Adrenal gland (tissue), 12 donors: Measurements from ENCODE around the gene PRDM11. TPM values are rescaled to one million over a fixed set of nuclear protein-coding genes. Genes with fewer than 3 reads are reported as not detected.
A peak's percentile ranks its signal among the peaks of the same experiment; 100 is the strongest.

Experiments
- DNase-seq, 7 donors: peaks; one replicate each; pipeline ENCODE4 v3.0.0-alpha.2; 2019 to 2020
- H3K27ac ChIP-seq, 5 donors: fragments of 200-600 bp; sonication (generic) in 4 of 5; 1 replicate in 3 of 5; 2 replicates in 2 of 5; pipeline versions ENCODE4 v1.5.1 to v1.8.0; 2016 to 2020; ENCODE audit warnings: mild to moderate bottlenecking in 1 of 5
- H3K27me3 ChIP-seq: fragments of 200-600 bp; 2 replicates; pipeline ENCODE4 v1.8.0; 2021
- H3K36me3 ChIP-seq, 2 donors: fragments of 200-600 bp; replicated peaks in 1 of 2; 1 replicate in 1 of 2; 2 replicates in 1 of 2; pipeline versions ENCODE4 v1.5.1 to v1.8.0; 2018 to 2022
- H3K4me1 ChIP-seq, 2 donors: fragments of 200-600 bp; replicated peaks in 1 of 2; 1 replicate in 1 of 2; 2 replicates in 1 of 2; pipeline versions ENCODE4 v1.5.1 to v1.8.0; 2018 to 2021
- H3K4me3 ChIP-seq, 4 donors: fragments of 200-600 bp; sonication (generic) in 3 of 4; one replicate each; pipeline ENCODE4 v1.5.1; 2016 to 2018
- H3K9me3 ChIP-seq, 3 donors: fragments of 200-600 bp; sonication (generic) in 1 of 3; replicated peaks in 1 of 3; 1 replicate in 2 of 3; 2 replicates in 1 of 3; pipeline versions ENCODE4 v1.5.1 to v1.8.0; 2016 to 2021
- CTCF ChIP-seq, 6 experiments: fragments of 450-650 bp in 4 of 6; fragments of 200-600 bp in 2 of 6; sonication (generic) in 1 of 6; IDR thresholded peaks; 1 replicate in 5 of 6; 2 replicates in 1 of 6; pipeline versions ENCODE4 v1.5.1 to v1.8.0; 2016 to 2021; ENCODE audit warnings: antibody characterized with exemption in 6 of 6, mild to moderate bottlenecking in 2 of 6, moderate library complexity in 1 of 6
- POLR2A ChIP-seq, 2 donors: fragments of 450-650 bp; IDR thresholded peaks; one replicate each; pipeline ENCODE4 v1.6.1; 2017; ENCODE audit warnings: antibody characterized with exemption in 2 of 2, mild to moderate bottlenecking in 2 of 2, moderate library complexity in 1 of 2
- WGBS, 4 donors: extraction: QIAGEN DNeasy Blood & Tissue Kit in 2 of 4; methylation state at CpG; one replicate each; pipeline versions ENCODE4 v1.1.5 to v1.1.7; 2013 to 2017; 5-methylcytosine and 5-hydroxymethylcytosine counted together
- intact Hi-C, 2 donors: fragments of 100-400 bp; cut with DNase I; formaldehyde crosslinking; loops; one replicate each; pipeline versions ENCODE4 v1.14.1 to v1.15.0; 2022 to 2023
- polyA plus RNA-seq, 3 donors: library from polyadenylated mRNA; stranded (reverse); fragments of 200-250 nt in 2 of 3; fragments of 350-450 nt in 1 of 3; fragmentation: Illumina TruSeq in 1 of 3; extraction: RNeasy Lipid Tissue Mini Kit (QIAGEN cat#74804) in 1 of 3; gene quantifications; one replicate each; pipeline ENCODE4 v1.2.3, GENCODE V29; 2013 to 2014
- total RNA-seq, 9 donors: library from RNA; depleted of rRNA in 4 of 9; stranded (reverse); fragments of >200 nt in 4 of 9; fragments of 120-200 nt in 1 of 9; fragmentation: NEBNext Ultra II Directional in 1 of 9; extraction: Animal tissue kit (Norgen Biotek cat#: 25700) in 1 of 9; gene quantifications; one replicate each; pipeline versions ENCODE4 v1.1.0 to v1.2.4, GENCODE V29; 2013 to 2023
- donor health status: healthy with polysubstance abuse.
- donor health status: Bipolar disorder and iron deficiency.
- donor health status: DM: yes; HTN: yes; CAD: no.
- donor health status: DM: no; HTN: no; CAD: no.
- donor health status: DM: no; HTN: no; CAD: no.
- donor health status: DM: yes; HTN: yes; CAD: no.

The PRDM11 gene
- total and polyA plus RNA-seq, 12 donors = 3.3 to 16.9 (median 11.9) TPM

- 92 to 96% (median 94%) methylated on average over 12 to 14 of the region's 14 CpGs for WGBS, 4 donors
Measured at GRCh38 chr11:45181889-45182550, 35.6 kb downstream of the PRDM11 start.

GRCh38 chr11:45182902-45183301, 36.5 kb downstream of the PRDM11 start:
- Histone ChIP-seq H3K9me3 (no peaks in the 10 kb centered on the region), H3K27me3 (no peaks in the 10 kb centered on the region), H3K36me3 (peaks cover 0 to 8% of the 10 kb centered on the region in 2 donors), H3K4me1 (peaks cover 12 to 24% of the 10 kb centered on the region in 2 donors), H3K4me3 (no peak overlapping the region), H3K27ac (peak overlapping the region in 1 of 5 donors; percentile 87)
- no peak for TF ChIP-seq POLR2A (IDR thresholded peaks at IDR 0.05)
- TF ChIP-seq CTCF (IDR thresholded peaks at IDR 0.05) = peak; percentile 20 to 57 (median 39)
- intact Hi-C loops = no loop called here
- 89 to 92% (median 90%) methylated on average over 14 of the region's 14 CpGs for WGBS, 4 donors
- peak in 6 of 7 donors; percentile 35 to 71 (median 46) for DNase-seq

More at GRCh38 chr11:45181889-45182550, 35.6 kb downstream of the PRDM11 start:
- no peak for DNase-seq
- no peaks in the 10 kb centered on the region for H3K9me3 ChIP-seq
- H3K36me3 ChIP-seq = peaks cover 0 to 8% of the 10 kb centered on the region in 2 donors
- peaks cover 12 to 24% of the 10 kb centered on the region in 2 donors for H3K4me1 ChIP-seq
- intact Hi-C loops = no loop called here
- H3K27me3 ChIP-seq = no peaks in the 10 kb centered on the region
- H3K4me3 ChIP-seq = peak overlapping the region in 1 of 4 donors; percentile 84
- peak overlapping the region in 4 of 5 donors; percentile 1 to 87 (median 82) for H3K27ac ChIP-seq
- no peak for TF ChIP-seq POLR2A (IDR thresholded peaks at IDR 0.05)
- TF ChIP-seq CTCF (IDR thresholded peaks at IDR 0.05) = no peak

- H3K4me3 ChIP-seq = no peak overlapping the region
- no peak overlapping the region for H3K27ac ChIP-seq
- DNase-seq = no peak
- H3K27me3 ChIP-seq = no peaks in the 10 kb centered on the region
- WGBS, 4 donors = 97 to 98% (median 98%) methylated on average over 2 of the region's 2 CpGs
- intact Hi-C loops = no loop called here
- TF ChIP-seq POLR2A (IDR thresholded peaks at IDR 0.05) (no peak), CTCF (IDR thresholded peaks at IDR 0.05) (no peak)
- H3K36me3 ChIP-seq = peaks cover 0 to 8% of the 10 kb centered on the region in 2 donors
- peaks cover 4 to 15% of the 10 kb centered on the region in 2 donors for H3K4me1 ChIP-seq
- H3K9me3 ChIP-seq = no peaks in the 10 kb centered on the region
Measured at GRCh38 chr11:45184640-45185039, 38.2 kb downstream of the PRDM11 start.

- no peaks in the 10 kb centered on the region for H3K9me3 ChIP-seq
- no peak overlapping the region for H3K4me3 ChIP-seq
- DNase-seq = no peak
- intact Hi-C loops = no loop called here
- no peak overlapping the region for H3K27ac ChIP-seq
- no peak for TF ChIP-seq POLR2A (IDR thresholded peaks at IDR 0.05)
- no peak for TF ChIP-seq CTCF (IDR thresholded peaks at IDR 0.05)
- H3K36me3 ChIP-seq = peaks cover 0 to 8% of the 10 kb centered on the region in 2 donors
- no peaks in the 10 kb centered on the region for H3K27me3 ChIP-seq
- H3K4me1 ChIP-seq = peaks cover 0 to 9% of the 10 kb centered on the region in 2 donors
Measured at GRCh38 chr11:45185228-45185729, 38.8 kb downstream of the PRDM11 start.
